H1 (cell line): ENCODE measurements around the gene EEPD1. TPM values are rescaled to one million over a fixed set of nuclear protein-coding genes. Genes with fewer than 3 reads are reported as not detected.
A peak's percentile ranks its signal among the peaks of the same experiment; 100 is the strongest.

ENCODE experiments used
- CTCF ChIA-PET: fragments of 300-600 bp; sonication (Branson Sonifier 250); formaldehyde crosslinking; loops from one replicate; lab custom pipeline; 2021; ENCODE audit not compliant: partially characterized antibody; lab: Charles Lee
- POLR2A ChIA-PET: fragments of 300-600 bp; sonication (Branson Sonifier 250); formaldehyde crosslinking; loops from one replicate; lab custom pipeline; 2021; ENCODE audit warnings: inconsistent platforms; ENCODE audit not compliant: partially characterized antibody; lab: Charles Lee
- DNase-seq, 2 experiments: peaks; one replicate each; pipeline versions ENCODE4 v3.0.0 to v3.0.0-alpha.2; 2010 to 2022; ENCODE audit warnings: low spot score in 2 of 2, low read depth in 1 of 2, mixed read lengths in 1 of 2
- FAIRE-seq: peaks from 2 replicates; lab custom pipeline; 2011; peaks lifted over from hg19 to GRCh38; lab: Jason Lieb, UNC
- H2AFZ ChIP-seq: 2 replicates; pipeline ENCODE4 v1.8.1; 2012; ENCODE audit warnings: low read length, inconsistent platforms
- H2AK5ac ChIP-seq: 2 replicates; pipeline ENCODE4 v1.6.1; 2013; ENCODE audit warnings: low read depth, low read length
- H2BK120ac ChIP-seq: replicated peaks from 2 replicates; pipeline ENCODE3; 2013; ENCODE audit warnings: low read depth, low read length, inconsistent platforms
- H2BK12ac ChIP-seq: 2 replicates; pipeline ENCODE4 v1.6.1; 2013; ENCODE audit warnings: low read depth, low read length
- H2BK15ac ChIP-seq: 2 replicates; pipeline ENCODE4 v1.6.1; 2013; ENCODE audit warnings: low read length
- H2BK20ac ChIP-seq: 2 replicates; pipeline ENCODE4 v1.6.1; 2013; ENCODE audit warnings: low read length
- H2BK5ac ChIP-seq: 2 replicates; pipeline ENCODE4 v1.6.1; 2013; ENCODE audit warnings: low read depth, low read length
- H3K14ac ChIP-seq: 2 replicates; pipeline ENCODE4 v1.6.1; 2013; ENCODE audit warnings: inconsistent platforms; ENCODE audit not compliant: insufficient read length
- H3K18ac ChIP-seq: 2 replicates; pipeline ENCODE4 v1.6.1; 2013; ENCODE audit warnings: low read length; ENCODE audit errors: extremely low read depth
- H3K23ac ChIP-seq: 2 replicates; pipeline ENCODE4 v1.6.1; 2013; ENCODE audit warnings: inconsistent platforms; ENCODE audit not compliant: insufficient read length
- H3K23me2 ChIP-seq: 2 replicates; pipeline ENCODE4 v1.6.1; 2013; ENCODE audit warnings: low read depth, low read length
- H3K27ac ChIP-seq: 2 replicates; pipeline ENCODE4 v1.6.1; 2011; ENCODE audit warnings: low read depth, low read length, inconsistent platforms
- H3K27me3 ChIP-seq, 4 experiments: replicated peaks in 1 of 4; 1 replicate in 1 of 4; 2 replicates in 3 of 4; pipeline versions ENCODE4 v1.6.1 to v1.8.1; 2011 to 2013; ENCODE audit warnings: low read length in 3 of 4, mild to moderate bottlenecking in 3 of 4, inconsistent platforms in 2 of 4, mixed read lengths in 2 of 4, moderate library complexity in 1 of 4; ENCODE audit not compliant: control insufficient read depth in 3 of 4, insufficient read depth in 3 of 4; ENCODE audit errors: extremely low read depth in 1 of 4
- H3K36me3 ChIP-seq, 4 experiments: 2 replicates each; pipeline versions ENCODE4 v1.6.1 to v1.8.1; 2011 to 2013; ENCODE audit warnings: mild to moderate bottlenecking in 4 of 4, low read length in 3 of 4, moderate library complexity in 2 of 4, control low read depth in 1 of 4, inconsistent platforms in 1 of 4; ENCODE audit not compliant: insufficient read depth in 4 of 4, control insufficient read depth in 2 of 4
- H3K4ac ChIP-seq: replicated peaks from 2 replicates; pipeline ENCODE3; 2013; ENCODE audit warnings: low read length, low read depth, mixed read lengths, inconsistent platforms; ENCODE audit not compliant: insufficient read length
- H3K4me1 ChIP-seq, 4 experiments: replicated peaks in 1 of 4; 1 replicate in 1 of 4; 2 replicates in 3 of 4; pipeline versions ENCODE4 v1.6.1 to v1.8.1; 2011 to 2013; ENCODE audit warnings: low read length in 3 of 4, inconsistent platforms in 2 of 4, mixed read lengths in 1 of 4; ENCODE audit not compliant: insufficient read depth in 4 of 4, control insufficient read depth in 3 of 4
- H3K4me2 ChIP-seq, 2 experiments: 2 replicates each; pipeline versions ENCODE4 v1.6.1 to v1.8.1; 2011 to 2013; ENCODE audit warnings: low read depth in 2 of 2, low read length in 2 of 2, control low read depth in 1 of 2, inconsistent platforms in 1 of 2, mild to moderate bottlenecking in 1 of 2; ENCODE audit not compliant: insufficient read depth in 1 of 2
- H3K4me3 ChIP-seq, 4 experiments: fragments of 200-600, 300-600 bp in 1 of 4; sonication (generic), shearing (Covaris generic), sonication (Bioruptor Twin) in 1 of 4; 2 replicates each; pipeline versions ENCODE4 v1.5.1 to v1.8.1; 2011 to 2016; ENCODE audit warnings: low read length in 4 of 4, low read depth in 3 of 4, control low read depth in 2 of 4, inconsistent platforms in 2 of 4, mild to moderate bottlenecking in 2 of 4, mixed read lengths in 1 of 4, moderate library complexity in 1 of 4; ENCODE audit not compliant: insufficient read depth in 2 of 4; ENCODE audit errors: extremely low read depth in 1 of 4
- H3K56ac ChIP-seq: replicated peaks from 2 replicates; pipeline ENCODE3; 2013; ENCODE audit warnings: low read depth, mild to moderate bottlenecking, mixed read lengths, low read length, inconsistent platforms; ENCODE audit not compliant: insufficient read length
- H3K79me1 ChIP-seq: 2 replicates; pipeline ENCODE4 v1.6.1; 2013; ENCODE audit warnings: low read depth, low read length, control low read depth
- H3K79me2 ChIP-seq, 2 experiments: 2 replicates each; pipeline versions ENCODE4 v1.6.1 to v1.8.1; 2012 to 2013; ENCODE audit warnings: low read length in 2 of 2, mild to moderate bottlenecking in 2 of 2, inconsistent platforms in 1 of 2; ENCODE audit not compliant: insufficient read depth in 2 of 2, control insufficient read depth in 1 of 2
- H3K9ac ChIP-seq, 4 experiments: replicated peaks in 1 of 4; 1 replicate in 1 of 4; 2 replicates in 3 of 4; pipeline versions ENCODE4 v1.6.1 to v1.8.1; 2011 to 2013; ENCODE audit warnings: low read depth in 3 of 4, low read length in 3 of 4, control low read depth in 2 of 4, mild to moderate bottlenecking in 2 of 4, moderate library complexity in 2 of 4, inconsistent platforms in 1 of 4; ENCODE audit errors: extremely low read depth in 1 of 4
- H3K9me3 ChIP-seq, 2 experiments: 2 replicates each; pipeline versions ENCODE4 v1.6.1 to v1.8.1; 2012 to 2013; ENCODE audit warnings: mild to moderate bottlenecking in 2 of 2, moderate library complexity in 2 of 2, control low read depth in 1 of 2, inconsistent platforms in 1 of 2, low read depth in 1 of 2, low read length in 1 of 2, mixed read lengths in 1 of 2; ENCODE audit not compliant: insufficient read depth in 2 of 2
- H4K20me1 ChIP-seq, 2 experiments: replicated peaks in 1 of 2; 2 replicates each; pipeline versions ENCODE3 to v1.8.1; 2011 to 2013; ENCODE audit warnings: inconsistent platforms in 2 of 2, low read length in 2 of 2, mild to moderate bottlenecking in 1 of 2; ENCODE audit not compliant: insufficient read depth in 2 of 2, control insufficient read depth in 1 of 2
- H4K5ac ChIP-seq: 2 replicates; pipeline ENCODE4 v1.6.1; 2013; ENCODE audit warnings: low read length, low read depth, mixed read lengths, inconsistent platforms; ENCODE audit not compliant: insufficient read length
- H4K8ac ChIP-seq: 2 replicates; pipeline ENCODE4 v1.8.0; 2013; ENCODE audit warnings: mild to moderate bottlenecking, moderate library complexity, low read length, inconsistent platforms; ENCODE audit not compliant: insufficient read depth; ENCODE audit errors: extremely low read depth
- H4K91ac ChIP-seq: replicated peaks from 2 replicates; pipeline ENCODE3; 2013; ENCODE audit warnings: low read length, mixed read lengths, inconsistent platforms; ENCODE audit not compliant: insufficient read length
- CBX8 ChIP-seq: fragments of 300-800, 300-1000 bp; sonication (generic); IDR thresholded peaks from 2 replicates; pipeline ENCODE4 v1.7.1; 2016; ENCODE audit warnings: low read depth, low read length, borderline replicate concordance
- SIN3A ChIP-seq, 2 experiments: IDR thresholded peaks in 1 of 2; conservative IDR thresholded peaks in 1 of 2; 2 replicates each; pipeline ENCODE4 v1.6.1; 2011 to 2012; ENCODE audit warnings: low read length in 2 of 2, improper control_type of control experiment in 1 of 2, low read depth in 1 of 2, mild to moderate bottlenecking in 1 of 2
- TAF7 ChIP-seq: optimal IDR thresholded peaks from 2 replicates; pipeline ENCODE3; 2011; ENCODE audit warnings: low read depth, mild to moderate bottlenecking, inconsistent platforms, low read length, moderate library complexity, borderline replicate concordance
- TBP ChIP-seq: IDR thresholded peaks from 2 replicates; pipeline ENCODE4 v1.6.1; 2011; ENCODE audit warnings: low read depth, low read length, improper control_type of control experiment
- WGBS, 2 experiments: shearing (Covaris generic) in 1 of 2; methylation state at CpG; one replicate each; pipeline versions ENCODE4 v1.1.6 to v1.1.7; 2013 to 2015; ENCODE audit warnings: low lambda C conversion rate in 2 of 2, mixed read lengths in 2 of 2, inconsistent platforms in 1 of 2, low coverage in 1 of 2, missing lambda C conversion rate in 1 of 2; ENCODE audit not compliant: insufficient replicate concordance in 2 of 2, insufficient coverage in 1 of 2, insufficient read length in 1 of 2; ENCODE audit errors: extremely low coverage in 1 of 2, missing lambda C conversion rate in 1 of 2; 5-methylcytosine and 5-hydroxymethylcytosine counted together
- polyA plus RNA-seq, 7 experiments: library from polyadenylated mRNA; depleted of rRNA in 3 of 7; stranded (reverse) in 5 of 7; unstranded in 2 of 7; fragments of >200 nt in 5 of 7; fragments of 200-250 nt in 2 of 7; gene quantifications; 1 replicate in 5 of 7; 2 replicates in 1 of 7; 4 replicates in 1 of 7; pipeline versions ENCODE4 v1.2.1 to v1.2.3, GENCODE V29; 2011 to 2013; ENCODE audit warnings: missing spikeins in 2 of 7, mixed read lengths in 2 of 7
- total RNA-seq: library from RNA; stranded (reverse); fragmentation: NEBNext Ultra II Directional; extraction: Animal tissue kit (Norgen Biotek cat#: 25700); gene quantifications from 2 replicates; pipeline ENCODE4 v1.2.1, GENCODE V29; 2021

EEPD1 gene
- total and polyA plus RNA-seq, 2 of the 8 experiments (the other 6 are each of a cell fraction or from before 2014, with no cell fraction given), result 3.1 to 7.8 TPM

GRCh38 chr7:36278620-36279172, 125.6 kb downstream of the EEPD1 start:
- Histone ChIP-seq H3K14ac (no peak overlapping the region), H3K56ac (no peak overlapping the region), H2BK12ac (no peak overlapping the region), H3K23ac (no peak overlapping the region), H2BK15ac (no peak overlapping the region), H3K4me2 (peak overlapping the region; percentile 27 to 51), H4K5ac (peak overlapping the region; percentile 20), H3K23me2 (no peaks in the 10 kb centered on the region), H4K91ac (peak overlapping the region; percentile 22), H2BK5ac (peak overlapping the region; percentile 61; the same call in 1 of the 2 replicates), H3K27ac (no peak overlapping the region), H4K20me1 (no peaks in the 10 kb centered on the region), H2AK5ac (no peak overlapping the region), H3K4ac (no peak overlapping the region), H2BK20ac (0 out of 2 replicates have a peak overlapping the region, but pooled peaks have one; percentile 75), H3K27me3 (no peaks in the 10 kb centered on the region), H3K4me3 (peak overlapping the region in 1 of 4 experiments; percentile 4; a peak in 1 of 8 replicates), H3K79me2 (no peaks in the 10 kb centered on the region), H2AFZ (no peak overlapping the region), H2BK120ac (no peak overlapping the region), H3K79me1 (no peaks in the 10 kb centered on the region), H3K4me1 (peaks cover 29 to 67% (median 51%) of the 10 kb centered on the region in 4 experiments), H4K8ac (no peak overlapping the region), H3K9me3 (no peaks in the 10 kb centered on the region), H3K36me3 (no peaks in the 10 kb centered on the region), H3K18ac (no peak overlapping the region), H3K9ac (no peak overlapping the region)
- ChIA-PET CTCF (interaction anchor here (7.6 kb wide), 1 partner anchor 12 kb away, joined by 35 read pairs; no protein-coding TSS in a partner anchor), POLR2A (interaction anchor here (1.8 kb wide), 1 partner anchor 32 kb away, joined by 4 read pairs; no protein-coding TSS in a partner anchor)
- 58% methylated on average over 7 of the region's 7 CpGs; no CpG with 5 or more reads in 1 of the 2 experiments for WGBS, 2 experiments
- FAIRE-seq (no peak), DNase-seq (no peak)
- TF ChIP-seq TBP (no peak), CBX8 (no peak), SIN3A (conservative IDR thresholded peaks at IDR 0.05 in 1 of 2, IDR thresholded peaks at IDR 0.05 in 1 of 2; ENCODE audit: low read depth in 1 of 2, low read length in 2 of 2) (no peak), TAF7 (no peak)
- TF ChIP-seq, all 59 proteins: peak for 0
